Measurements from ENCODE around the gene G3BP2. TPM values are rescaled to one million over a fixed set of nuclear protein-coding genes. Genes with fewer than 3 reads are reported as not detected.
A peak's percentile ranks its signal among the peaks of the same experiment; 100 is the strongest.

Gene G3BP2
- total and polyA plus RNA-seq, 2 of the 8 experiments (the other 6 are each of a cell fraction or from before 2014, with no cell fraction given) = 83.7 to 378 TPM

GRCh38 chr4:75673027-75673958, at the start of gene G3BP2 (continued):
- TF ChIP-seq E2F6 (IDR thresholded peaks at IDR 0.05) = peak; percentile 85
- 0 out of 2 replicates have a peak, but pooled peaks have one; percentile 11 for TF ChIP-seq JUND (IDR thresholded peaks at IDR 0.05; ENCODE audit: low read length)
- TF ChIP-seq TEAD4 (IDR thresholded peaks at IDR 0.05; ENCODE audit: low read depth, low read length) = no peak
- TF ChIP-seq CREB1 (IDR thresholded peaks at IDR 0.05) = peak; percentile 92
- TF ChIP-seq EP300 (IDR thresholded peaks at IDR 0.05; ENCODE audit: borderline replicate concordance in 1 of 2, low read depth in 2 of 2, low read length in 2 of 2) = no peak
- TF ChIP-seq RBBP5 (IDR thresholded peaks at IDR 0.05; ENCODE audit: borderline replicate concordance, low read depth, low read length) = peak; percentile 43
- TF ChIP-seq, protein P1, sequence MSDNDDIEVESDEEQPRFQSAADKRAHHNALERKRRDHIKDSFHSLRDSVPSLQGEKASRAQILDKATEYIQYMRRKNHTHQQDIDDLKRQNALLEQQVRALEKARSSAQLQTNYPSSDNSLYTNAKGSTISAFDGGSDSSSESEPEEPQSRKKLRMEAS (IDR thresholded peaks at IDR 0.05) = peak; percentile 87
- TF ChIP-seq HDAC6 (IDR thresholded peaks at IDR 0.05; ENCODE audit: low read depth, low read length) = no peak
- TF ChIP-seq, protein P2, sequence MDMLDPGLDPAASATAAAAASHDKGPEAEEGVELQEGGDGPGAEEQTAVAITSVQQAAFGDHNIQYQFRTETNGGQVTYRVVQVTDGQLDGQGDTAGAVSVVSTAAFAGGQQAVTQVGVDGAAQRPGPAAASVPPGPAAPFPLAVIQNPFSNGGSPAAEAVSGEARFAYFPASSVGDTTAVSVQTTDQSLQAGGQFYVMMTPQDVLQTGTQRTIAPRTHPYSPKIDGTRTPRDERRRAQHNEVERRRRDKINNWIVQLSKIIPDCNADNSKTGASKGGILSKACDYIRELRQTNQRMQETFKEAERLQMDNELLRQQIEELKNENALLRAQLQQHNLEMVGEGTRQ (IDR thresholded peaks at IDR 0.05; ENCODE audit: low read length) = 0 out of 2 replicates have a peak, but pooled peaks have one; percentile 34
- TF ChIP-seq ZNF274 (IDR thresholded peaks at IDR 0.05; ENCODE audit: borderline replicate concordance, extremely low read depth, low read length) = no peak
- TF ChIP-seq EGR1 (IDR thresholded peaks at IDR 0.05; ENCODE audit: borderline replicate concordance, low read depth, low read length) = peak; percentile 39; the same call in 1 of the 2 replicates
- peak; percentile 71 for TF ChIP-seq TAF7 (optimal IDR thresholded peaks at IDR 0.05; ENCODE audit: borderline replicate concordance, low read depth, low read length)
- no peak for TF ChIP-seq MAFK (IDR thresholded peaks at IDR 0.05; ENCODE audit: low read depth, low read length)
- peak; percentile 75 to 95 for TF ChIP-seq POLR2A (IDR thresholded peaks at IDR 0.05; ENCODE audit: control extremely low read depth in 1 of 2, low read depth in 2 of 2, low read length in 2 of 2)
- peak; percentile 90 for TF ChIP-seq TAF1 (IDR thresholded peaks at IDR 0.05; ENCODE audit: low read depth, low read length)
- TF ChIP-seq POLR2AphosphoS5 (IDR thresholded peaks at IDR 0.05; ENCODE audit: low read depth, low read length) = peak; percentile 84; the same call in 1 of the 2 replicates
- peak; percentile 63 for TF ChIP-seq NRF1 (IDR thresholded peaks at IDR 0.05; ENCODE audit: low read depth, low read length)
- no peak for TF ChIP-seq YY1 (IDR thresholded peaks at IDR 0.05; ENCODE audit: low read depth, low read length)
- TF ChIP-seq EZH2 (IDR thresholded peaks at IDR 0.05; ENCODE audit: low read depth, low read length, severe bottlenecking) = no peak
- TF ChIP-seq TBP (IDR thresholded peaks at IDR 0.05; ENCODE audit: low read depth, low read length) = peak; percentile 89
